ENCODE measurements around the gene SUGCT. TPM values are rescaled to one million over a fixed set of nuclear protein-coding genes. Genes with fewer than 3 reads are reported as not detected.
"Not testable (repeated sequence)": the region's sequence is repeated elsewhere in the genome, so short reads cannot be mapped to it uniquely, and the experiment has no call there.

Gene SUGCT
- total and polyA plus RNA-seq, 2 experiments from 2014 or later = 21.4 to 57.8 TPM

DNA sequence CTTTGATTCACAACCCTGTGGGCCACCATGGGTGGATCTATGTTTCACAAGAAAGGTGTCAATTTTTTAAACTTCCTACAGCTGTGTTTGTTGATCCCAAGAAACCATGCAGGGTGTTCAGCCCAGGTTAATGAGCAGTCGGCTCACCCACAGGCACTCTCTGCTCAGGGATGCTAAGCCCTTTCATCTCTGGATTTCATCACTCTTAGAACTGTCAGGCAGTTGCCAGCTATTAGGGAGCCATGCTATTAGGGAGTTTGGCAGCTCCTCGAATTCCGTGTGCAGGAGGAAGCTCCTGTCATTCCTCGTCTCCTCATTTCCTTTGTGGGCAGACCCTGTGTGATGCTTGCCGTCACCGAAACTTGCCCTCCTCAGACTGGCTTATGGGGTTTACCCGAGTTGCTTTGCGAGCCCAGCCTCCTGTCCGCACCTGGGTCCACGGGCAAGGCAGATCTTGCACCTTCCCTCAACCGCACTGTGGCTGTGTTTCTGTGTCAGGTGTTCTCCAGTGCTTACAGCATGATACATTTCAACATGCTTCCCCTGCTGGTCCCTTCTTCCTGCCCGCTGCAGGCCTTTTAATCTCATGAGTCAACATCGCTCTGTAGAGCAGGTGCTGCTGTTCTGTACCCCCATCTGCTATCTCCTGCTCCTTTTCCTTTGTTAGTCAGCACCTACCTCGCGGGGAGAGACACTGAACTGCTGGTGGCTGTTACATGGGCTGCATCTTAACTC lies 509.8 kb downstream of the SUGCT start:
- TF ChIP-seq, protein P1, sequence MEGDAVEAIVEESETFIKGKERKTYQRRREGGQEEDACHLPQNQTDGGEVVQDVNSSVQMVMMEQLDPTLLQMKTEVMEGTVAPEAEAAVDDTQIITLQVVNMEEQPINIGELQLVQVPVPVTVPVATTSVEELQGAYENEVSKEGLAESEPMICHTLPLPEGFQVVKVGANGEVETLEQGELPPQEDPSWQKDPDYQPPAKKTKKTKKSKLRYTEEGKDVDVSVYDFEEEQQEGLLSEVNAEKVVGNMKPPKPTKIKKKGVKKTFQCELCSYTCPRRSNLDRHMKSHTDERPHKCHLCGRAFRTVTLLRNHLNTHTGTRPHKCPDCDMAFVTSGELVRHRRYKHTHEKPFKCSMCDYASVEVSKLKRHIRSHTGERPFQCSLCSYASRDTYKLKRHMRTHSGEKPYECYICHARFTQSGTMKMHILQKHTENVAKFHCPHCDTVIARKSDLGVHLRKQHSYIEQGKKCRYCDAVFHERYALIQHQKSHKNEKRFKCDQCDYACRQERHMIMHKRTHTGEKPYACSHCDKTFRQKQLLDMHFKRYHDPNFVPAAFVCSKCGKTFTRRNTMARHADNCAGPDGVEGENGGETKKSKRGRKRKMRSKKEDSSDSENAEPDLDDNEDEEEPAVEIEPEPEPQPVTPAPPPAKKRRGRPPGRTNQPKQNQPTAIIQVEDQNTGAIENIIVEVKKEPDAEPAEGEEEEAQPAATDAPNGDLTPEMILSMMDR (IDR thresholded peaks at IDR 0.05; ENCODE audit: low read depth, low read length) = no peak
- peak; percentile 17 to 19 for DNase-seq (ENCODE audit: low read depth in 1 of 2, low spot score in 1 of 2)
- no peak overlapping the region for H3K4me3 ChIP-seq
- H3K27me3 ChIP-seq = no peaks in the 10 kb centered on the region
- no peaks in the 10 kb centered on the region for H3K36me3 ChIP-seq
- H3K4me1 ChIP-seq (ENCODE audit: low read depth) = no peaks in the 10 kb centered on the region
- no peak overlapping the region for H3K27ac ChIP-seq
- H3K9me3 ChIP-seq (ENCODE audit: low read depth) = no peaks in the 10 kb centered on the region

DNA sequence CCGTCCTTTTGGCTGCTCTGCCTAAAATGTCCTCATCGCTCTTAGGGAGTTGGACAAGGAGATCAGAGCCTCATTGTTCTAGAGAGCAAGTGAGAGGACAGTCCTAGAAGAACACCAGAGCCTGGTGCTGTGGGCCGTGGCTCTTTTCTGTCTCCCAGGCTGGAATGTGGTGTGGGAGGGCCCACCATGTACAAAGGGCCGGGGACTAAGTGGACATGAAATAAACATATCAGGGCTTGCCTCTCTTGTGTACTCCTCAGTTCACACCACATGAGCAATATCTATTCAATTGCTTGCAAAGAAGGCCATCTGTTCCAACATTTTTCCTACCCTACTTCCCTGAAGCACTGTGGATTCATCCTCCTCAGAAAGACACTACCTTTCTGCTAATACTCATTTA lies 510.4 kb downstream of the SUGCT start:
- DNase-seq (ENCODE audit: low read depth in 1 of 2, low spot score in 1 of 2) = no peak
- no peaks in the 10 kb centered on the region for H3K9me3 ChIP-seq (ENCODE audit: low read depth)
- H3K4me3 ChIP-seq = no peak overlapping the region
- H3K4me1 ChIP-seq (ENCODE audit: low read depth) = no peaks in the 10 kb centered on the region
- no peaks in the 10 kb centered on the region for H3K36me3 ChIP-seq
- no peaks in the 10 kb centered on the region for H3K27me3 ChIP-seq
- TF ChIP-seq, protein P1 (IDR thresholded peaks at IDR 0.05; ENCODE audit: low read depth, low read length) = no peak
- no peak overlapping the region for H3K27ac ChIP-seq

DNA sequence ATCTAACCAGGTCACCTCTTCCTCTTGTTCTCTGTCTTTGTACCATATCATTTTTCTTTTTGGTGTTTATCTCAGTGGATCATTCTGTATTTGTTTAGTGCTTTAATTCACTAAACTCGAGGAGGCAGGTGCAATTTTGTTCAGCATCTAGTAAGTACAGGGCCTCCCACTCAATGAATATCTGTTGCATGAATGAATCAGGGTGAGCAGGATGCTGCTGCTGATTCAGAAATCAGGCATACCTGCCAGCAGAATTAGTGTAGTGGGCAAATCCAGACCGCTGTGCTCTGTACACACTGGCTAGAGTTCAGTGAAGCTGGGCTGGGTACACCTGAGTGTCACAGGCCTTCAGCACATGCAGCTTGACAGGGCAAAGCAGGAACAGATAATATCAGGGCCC lies 511.9 kb downstream of the SUGCT start:
- no peak overlapping the region for H3K4me3 ChIP-seq
- no peaks in the 10 kb centered on the region for H3K9me3 ChIP-seq (ENCODE audit: low read depth)
- no peaks in the 10 kb centered on the region for H3K27me3 ChIP-seq
- no peak overlapping the region for H3K27ac ChIP-seq
- H3K4me1 ChIP-seq (ENCODE audit: low read depth) = no peaks in the 10 kb centered on the region
- no peak for DNase-seq (ENCODE audit: low read depth in 1 of 2, low spot score in 1 of 2)
- TF ChIP-seq, protein P1 (IDR thresholded peaks at IDR 0.05; ENCODE audit: low read depth, low read length) = no peak
- no peaks in the 10 kb centered on the region for H3K36me3 ChIP-seq

DNA sequence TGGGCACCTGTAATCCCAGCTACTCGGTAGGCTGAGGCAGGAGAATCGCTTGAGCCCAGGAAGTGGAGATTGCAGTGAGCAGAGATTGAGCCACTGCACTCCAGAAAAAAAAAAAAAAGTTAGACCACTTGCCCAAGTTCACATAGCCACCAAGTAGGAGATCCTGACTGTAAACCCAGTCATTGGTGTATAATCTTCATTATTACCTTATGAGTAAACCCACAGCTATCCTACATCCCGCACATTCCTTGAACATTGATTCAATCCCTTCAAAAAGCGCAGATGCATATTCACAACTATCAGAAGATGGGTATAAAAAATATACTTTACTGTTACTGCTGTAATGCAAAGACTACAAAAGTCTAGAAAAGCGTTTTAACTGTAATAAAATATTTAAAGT lies 512.9 kb downstream of the SUGCT start:
- Histone ChIP-seq H3K4me1 (ENCODE audit: low read depth) (no peaks in the 10 kb centered on the region), H3K4me3 (no peak overlapping the region), H3K27ac (no peak overlapping the region), H3K9me3 (ENCODE audit: low read depth) (no peaks in the 10 kb centered on the region), H3K27me3 (no peaks in the 10 kb centered on the region), H3K36me3 (no peaks in the 10 kb centered on the region)
- TF ChIP-seq, protein P1 (IDR thresholded peaks at IDR 0.05; ENCODE audit: low read depth, low read length) = no peak
- DNase-seq (ENCODE audit: low read depth in 1 of 2, low spot score in 1 of 2) = no peak

DNA sequence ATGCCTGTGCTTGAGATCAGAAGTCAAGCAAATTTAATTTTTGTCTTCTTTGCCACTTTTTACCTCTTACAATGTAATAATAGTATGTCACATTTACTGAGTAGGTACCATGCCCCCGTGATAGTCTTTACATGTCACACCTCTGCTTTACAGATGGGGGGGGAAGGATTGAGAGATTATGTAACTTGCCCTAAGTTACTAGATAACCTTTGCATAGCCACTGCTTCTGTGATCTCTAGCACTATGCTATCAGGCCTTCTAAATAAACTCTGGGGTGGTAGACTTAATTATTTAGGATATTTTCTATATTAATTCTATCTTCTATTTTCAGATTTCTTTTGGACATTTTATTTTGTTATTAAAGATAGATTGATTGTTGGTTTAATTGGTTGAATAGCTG lies 514.4 kb downstream of the SUGCT start:
- TF ChIP-seq, protein P1 (IDR thresholded peaks at IDR 0.05; ENCODE audit: low read depth, low read length) = no peak

DNA sequence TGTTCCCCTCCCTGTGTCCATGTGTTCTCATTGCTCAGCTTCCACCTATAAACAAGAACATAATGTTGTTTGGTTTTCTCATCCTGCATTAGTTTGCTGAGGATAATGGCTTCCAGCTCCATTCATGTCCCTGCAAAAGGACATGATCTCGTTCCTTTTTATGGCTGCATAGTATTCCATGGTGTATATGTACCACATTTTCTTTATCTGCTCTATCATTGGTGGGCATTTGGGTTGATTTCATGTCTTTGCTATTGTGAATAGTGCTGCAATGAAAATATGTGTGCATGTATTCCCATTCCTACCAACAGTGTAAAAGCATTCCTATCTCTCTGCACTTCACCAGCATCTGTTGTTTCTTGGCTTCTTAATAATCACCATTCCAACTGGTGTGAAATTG lies 516.1 kb downstream of the SUGCT start:
- not testable (repeated sequence) for H3K4me1 ChIP-seq (ENCODE audit: low read depth); H3K27me3 ChIP-seq; H3K27ac ChIP-seq; H3K4me3 ChIP-seq; H3K36me3 ChIP-seq; H3K9me3 ChIP-seq (ENCODE audit: low read depth); DNase-seq (ENCODE audit: low read depth in 1 of 2, low spot score in 1 of 2)

More for the DNA sequence above, 514.4 kb downstream of the SUGCT start:
- Histone ChIP-seq H3K27me3 (no peaks in the 10 kb centered on the region), H3K4me3 (no peak overlapping the region), H3K36me3 (no peaks in the 10 kb centered on the region), H3K9me3 (ENCODE audit: low read depth) (no peaks in the 10 kb centered on the region), H3K4me1 (ENCODE audit: low read depth) (no peaks in the 10 kb centered on the region), H3K27ac (no peak overlapping the region)
- DNase-seq (ENCODE audit: low read depth in 1 of 2, low spot score in 1 of 2) = no peak

All from cardiac muscle cell (in vitro differentiated cells and primary cell).